Left ventricle myocardium inferior (tissue), 1 donor: Measurements from ENCODE around the gene CACHD1. TPM values are rescaled to one million over a fixed set of nuclear protein-coding genes. Genes with fewer than 3 reads are reported as not detected.

Experiments used
- DNase-seq: peaks from one replicate; pipeline ENCODE4 v3.0.0-alpha.2; 2020
- H3K27ac ChIP-seq: fragments of 200-600 bp; replicated peaks from 2 replicates; pipeline ENCODE4 v1.8.0; 2021
- H3K27me3 ChIP-seq: fragments of 200-600 bp; 2 replicates; pipeline ENCODE4 v1.8.0; 2021; ENCODE audit warnings: low read depth
- H3K36me3 ChIP-seq: fragments of 200-600 bp; 2 replicates; pipeline ENCODE4 v1.8.0; 2021
- H3K4me1 ChIP-seq: fragments of 200-600 bp; 2 replicates; pipeline ENCODE4 v1.8.0; 2021
- H3K4me3 ChIP-seq: fragments of 200-600 bp; 2 replicates; pipeline ENCODE4 v1.8.0; 2021; ENCODE audit warnings: mild to moderate bottlenecking, moderate library complexity
- H3K9me3 ChIP-seq: fragments of 200-600 bp; replicated peaks from 2 replicates; pipeline ENCODE4 v1.8.0; 2021
- CTCF ChIP-seq: fragments of 200-600 bp; IDR thresholded peaks from 2 replicates; pipeline ENCODE4 v1.8.0; 2021; ENCODE audit warnings: antibody characterized with exemption, mild to moderate bottlenecking, borderline replicate concordance
- intact Hi-C: fragments of 100-400 bp; cut with micrococcal nuclease; formaldehyde crosslinking; loops from one replicate; pipeline ENCODE4 v1.11.0; 2022
- total RNA-seq: library from RNA; stranded (reverse); fragmentation: NEBNext Ultra II Directional; extraction: Animal tissue kit (Norgen Biotek cat#: 25700); gene quantifications from one replicate; pipeline ENCODE4 v1.2.1, GENCODE V29; 2021
- donor health status: DM: no; HTN: yes; CAD: no; lungs with severe emphysema.

CACHD1 gene
- total RNA-seq, 1 donor from 2014 or later = 2.7 TPM

- Histone ChIP-seq H3K4me1 (peaks cover 74% of the 10 kb centered on the region), H3K4me3 (peak overlapping the region; percentile 81), H3K36me3 (no peaks in the 10 kb centered on the region), H3K9me3 (no peaks in the 10 kb centered on the region), H3K27me3 (peaks cover 8% of the 10 kb centered on the region), H3K27ac (no peak overlapping the region)
- DNase-seq = no peak
- TF ChIP-seq CTCF = no peak
- intact Hi-C loops = loop anchor here (10.0 kb wide), 1 partner anchor 72 kb away; no protein-coding TSS in a partner anchor
Observed at GRCh38 chr1:64472805-64473204, 2.9 kb downstream of the CACHD1 start.

GRCh38 chr1:64473367-64473766 is 3.4 kb downstream of the CACHD1 start:
- intact Hi-C loops = loop anchor here (10.0 kb wide), 1 partner anchor 71 kb away; no protein-coding TSS in a partner anchor
- Histone ChIP-seq H3K9me3 (no peaks in the 10 kb centered on the region), H3K4me3 (no peak overlapping the region), H3K27ac (no peak overlapping the region), H3K27me3 (peaks cover 8% of the 10 kb centered on the region), H3K4me1 (peaks cover 78% of the 10 kb centered on the region), H3K36me3 (no peaks in the 10 kb centered on the region)
- no peak for DNase-seq
- TF ChIP-seq CTCF = no peak

- no peak for TF ChIP-seq CTCF
- Histone ChIP-seq H3K27me3 (peaks cover 8% of the 10 kb centered on the region), H3K9me3 (no peaks in the 10 kb centered on the region), H3K36me3 (no peaks in the 10 kb centered on the region), H3K27ac (no peak overlapping the region), H3K4me1 (peaks cover 86% of the 10 kb centered on the region), H3K4me3 (no peak overlapping the region)
- no peak for DNase-seq
- intact Hi-C loops = loop anchor here (10.0 kb wide), 1 partner anchor 71 kb away; no protein-coding TSS in a partner anchor
Observed at GRCh38 chr1:64474133-64474532, 4.2 kb downstream of the CACHD1 start.

GRCh38 chr1:64474665-64475439 is 4.9 kb downstream of the CACHD1 start:
- Histone ChIP-seq H3K27ac (no peak overlapping the region), H3K4me1 (peaks cover 86% of the 10 kb centered on the region), H3K27me3 (peaks cover 8% of the 10 kb centered on the region), H3K9me3 (no peaks in the 10 kb centered on the region), H3K36me3 (no peaks in the 10 kb centered on the region), H3K4me3 (no peak overlapping the region)
- DNase-seq = peak; percentile 53
- no peak for TF ChIP-seq CTCF
- intact Hi-C loops = loop anchor here (10.0 kb wide), 1 partner anchor 70 kb away; no protein-coding TSS in a partner anchor

GRCh38 chr1:64476251-64476952 is 6.5 kb downstream of the CACHD1 start:
- H3K27ac ChIP-seq = peak overlapping the region; percentile 43
- DNase-seq = no peak
- peaks cover 84% of the 10 kb centered on the region for H3K4me1 ChIP-seq
- H3K27me3 ChIP-seq = peaks cover under 1% of the 10 kb centered on the region
- H3K4me3 ChIP-seq = no peak overlapping the region
- intact Hi-C loops = loop anchor here (10.0 kb wide), 1 partner anchor 68 kb away; no protein-coding TSS in a partner anchor
- no peaks in the 10 kb centered on the region for H3K9me3 ChIP-seq
- no peaks in the 10 kb centered on the region for H3K36me3 ChIP-seq
- no peak for TF ChIP-seq CTCF
